Spinal cord (tissue), 10 donors: ENCODE data around the gene GAREM1. TPM values are rescaled to one million over a fixed set of nuclear protein-coding genes. Genes with fewer than 3 reads are reported as not detected.

Experiments used
- DNase-seq, 6 donors: peaks; one replicate each; pipeline versions ENCODE4 v3.0.0 to v3.0.0-alpha.2; 2013 to 2015; ENCODE audit warnings: low spot score in 6 of 6, low read depth in 4 of 6
- H3K27ac ChIP-seq: one replicate; pipeline ENCODE4 v1.5.1; 2013; ENCODE audit warnings: low read depth, low read length, control low read depth
- H3K27me3 ChIP-seq: one replicate; pipeline ENCODE4 v1.6.1; 2013; ENCODE audit warnings: low read length; ENCODE audit not compliant: control insufficient read depth, insufficient read depth
- H3K36me3 ChIP-seq: one replicate; pipeline ENCODE4 v1.6.1; 2013; ENCODE audit warnings: low read length; ENCODE audit not compliant: control insufficient read depth, insufficient read depth
- H3K4me1 ChIP-seq: one replicate; pipeline ENCODE4 v1.6.1; 2013; ENCODE audit warnings: low read length; ENCODE audit not compliant: control insufficient read depth, insufficient read depth
- H3K4me3 ChIP-seq: one replicate; pipeline ENCODE4 v1.5.1; 2013; ENCODE audit warnings: low read depth, low read length, control low read depth
- H3K9me3 ChIP-seq: one replicate; pipeline ENCODE4 v1.6.1; 2013; ENCODE audit warnings: low read length; ENCODE audit not compliant: control insufficient read depth, insufficient read depth
- WGBS: methylation state at CpG from one replicate; pipeline ENCODE4 v1.1.5; 2013; ENCODE audit warnings: missing lambda C conversion rate; ENCODE audit not compliant: insufficient coverage; 5-methylcytosine and 5-hydroxymethylcytosine counted together
- polyA plus RNA-seq, 2 donors: library from polyadenylated mRNA; unstranded; fragments of 120-200 nt; gene quantifications; one replicate each; pipeline ENCODE4 v1.2.1, GENCODE V29; 2013; ENCODE audit not compliant: insufficient read length in 2 of 2
- total RNA-seq, 2 donors: library from RNA; depleted of rRNA in 1 of 2; stranded (reverse); fragments of 120-200 nt in 1 of 2; fragments of >200 nt in 1 of 2; gene quantifications; one replicate each; pipeline versions ENCODE4 v1.2.3 to v1.2.4, GENCODE V29; 2013 to 2014
- donor health status: healthy.

Gene GAREM1
- total and polyA plus RNA-seq, 4 donors, result 12.3 to 19.7 (median 16.6) TPM

- Histone ChIP-seq H3K27me3 (no peaks in the 10 kb centered on the region), H3K4me1 (peaks cover 8% of the 10 kb centered on the region), H3K36me3 (no peaks in the 10 kb centered on the region), H3K4me3 (no peak overlapping the region), H3K9me3 (no peaks in the 10 kb centered on the region), H3K27ac (no peak overlapping the region)
- DNase-seq, result peak in 4 of 6 donors; percentile 44 to 88 (median 64)
- WGBS, result 17% methylated on average over 4 of the region's 5 CpGs
These were observed 160.6 kb downstream of the GAREM1 start for GRCh38 chr18:32310101-32310500.

GRCh38 chr18:32308493-32309120, 162.1 kb downstream of the GAREM1 start:
- DNase-seq, result no peak
- Histone ChIP-seq H3K27ac (no peak overlapping the region), H3K36me3 (no peaks in the 10 kb centered on the region), H3K4me3 (no peak overlapping the region), H3K9me3 (no peaks in the 10 kb centered on the region), H3K27me3 (no peaks in the 10 kb centered on the region), H3K4me1 (peaks cover 8% of the 10 kb centered on the region)
- no CpG with 5 or more reads among the region's 3 CpGs for WGBS

GRCh38 chr18:32303400-32303799, 167.3 kb downstream of the GAREM1 start:
- no peaks in the 10 kb centered on the region for H3K4me1 ChIP-seq
- H3K4me3 ChIP-seq, result no peak overlapping the region
- H3K36me3 ChIP-seq, result no peaks in the 10 kb centered on the region
- 100% methylated on average over 2 of the region's 4 CpGs for WGBS
- no peaks in the 10 kb centered on the region for H3K27me3 ChIP-seq
- DNase-seq, result no peak
- no peaks in the 10 kb centered on the region for H3K9me3 ChIP-seq
- no peak overlapping the region for H3K27ac ChIP-seq

- DNase-seq, result peak in 1 of 6 donors; percentile 52
- H3K27ac ChIP-seq, result no peak overlapping the region
- WGBS, result 88% methylated on average over 5 of the region's 5 CpGs
- H3K9me3 ChIP-seq, result no peaks in the 10 kb centered on the region
- H3K4me1 ChIP-seq, result no peaks in the 10 kb centered on the region
- no peaks in the 10 kb centered on the region for H3K27me3 ChIP-seq
- H3K36me3 ChIP-seq, result no peaks in the 10 kb centered on the region
- no peak overlapping the region for H3K4me3 ChIP-seq
These were observed 167.9 kb downstream of the GAREM1 start for GRCh38 chr18:32302806-32303205.

GRCh38 chr18:32301976-32302743, 168.5 kb downstream of the GAREM1 start:
- H3K9me3 ChIP-seq, result no peaks in the 10 kb centered on the region
- no peak overlapping the region for H3K4me3 ChIP-seq
- H3K36me3 ChIP-seq, result no peaks in the 10 kb centered on the region
- H3K4me1 ChIP-seq, result no peaks in the 10 kb centered on the region
- H3K27me3 ChIP-seq, result no peaks in the 10 kb centered on the region
- no peak overlapping the region for H3K27ac ChIP-seq
- WGBS, result no CpG with 5 or more reads among the region's 2 CpGs
- no peak for DNase-seq

- Histone ChIP-seq H3K27ac (no peak overlapping the region), H3K9me3 (peaks cover 2% of the 10 kb centered on the region), H3K4me3 (no peak overlapping the region), H3K27me3 (no peaks in the 10 kb centered on the region), H3K36me3 (no peaks in the 10 kb centered on the region), H3K4me1 (no peaks in the 10 kb centered on the region)
- WGBS, result 94% methylated on average over 4 of the region's 4 CpGs
- DNase-seq, result no peak
These were observed 169.3 kb downstream of the GAREM1 start for GRCh38 chr18:32301361-32301760.

- no peaks in the 10 kb centered on the region for H3K4me1 ChIP-seq
- H3K4me3 ChIP-seq, result no peak overlapping the region
- H3K27ac ChIP-seq, result no peak overlapping the region
- no peaks in the 10 kb centered on the region for H3K27me3 ChIP-seq
- DNase-seq, result no peak
- H3K36me3 ChIP-seq, result no peaks in the 10 kb centered on the region
- H3K9me3 ChIP-seq, result peaks cover 2% of the 10 kb centered on the region
- WGBS, result 100% methylated on average over 2 of the region's 5 CpGs
These were observed 169.8 kb downstream of the GAREM1 start for GRCh38 chr18:32300914-32301313.

- peak in 1 of 6 donors; percentile 26 for DNase-seq
- Histone ChIP-seq H3K27me3 (no peaks in the 10 kb centered on the region), H3K27ac (no peak overlapping the region), H3K9me3 (peaks cover 2% of the 10 kb centered on the region), H3K36me3 (no peaks in the 10 kb centered on the region), H3K4me1 (no peaks in the 10 kb centered on the region), H3K4me3 (no peak overlapping the region)
- no CpG with 5 or more reads among the region's 1 CpG for WGBS
These were observed 171.2 kb downstream of the GAREM1 start for GRCh38 chr18:32299484-32299883.

GRCh38 chr18:32298171-32298667, 172.5 kb downstream of the GAREM1 start:
- H3K4me1 ChIP-seq, result no peaks in the 10 kb centered on the region
- no peak overlapping the region for H3K27ac ChIP-seq
- H3K4me3 ChIP-seq, result no peak overlapping the region
- H3K36me3 ChIP-seq, result no peaks in the 10 kb centered on the region
- DNase-seq, result peak in 1 of 6 donors; percentile 36
- H3K27me3 ChIP-seq, result no peaks in the 10 kb centered on the region
- peaks cover 2% of the 10 kb centered on the region for H3K9me3 ChIP-seq
- WGBS, result no CpG with 5 or more reads among the region's 6 CpGs
